ENCODE data around the gene ZNF79.

Gene ZNF79

GRCh38 chr9:127423934-127424675 lies at the start of gene ZNF79:
TSS of gene ZNF79 (plus strand) at chr9:127424382. CDS start at chr9:127424788, 406 bp downstream.
- DNase-seq (ENCODE audit: low read depth in 2 of 2, low spot score in 1 of 2) = peak; percentile 76 to 85

GRCh38 chr9:127380479-127380878 lies 43.7 kb upstream of the ZNF79 start:
- DNase-seq (ENCODE audit: low read depth in 2 of 2, low spot score in 1 of 2) = no peak

- no peak for DNase-seq (ENCODE audit: low read depth in 2 of 2, low spot score in 1 of 2)
Observed at GRCh38 chr9:127382541-127382940, 41.6 kb upstream of the ZNF79 start.

GRCh38 chr9:127384016-127384730 lies 40.0 kb upstream of the ZNF79 start:
- no peak for DNase-seq (ENCODE audit: low read depth in 2 of 2, low spot score in 1 of 2)

- DNase-seq (ENCODE audit: low read depth in 2 of 2, low spot score in 1 of 2) = no peak
Observed at GRCh38 chr9:127384901-127385300, 39.3 kb upstream of the ZNF79 start.

GRCh38 chr9:127386249-127386648 lies 37.9 kb upstream of the ZNF79 start:
- no peak for DNase-seq (ENCODE audit: low read depth in 2 of 2, low spot score in 1 of 2)

GRCh38 chr9:127386981-127387380 lies 37.2 kb upstream of the ZNF79 start:
- DNase-seq (ENCODE audit: low read depth in 2 of 2, low spot score in 1 of 2) = no peak

GRCh38 chr9:127388037-127388855 lies 35.9 kb upstream of the ZNF79 start:
- peak; percentile 66 to 73 for DNase-seq (ENCODE audit: low read depth in 2 of 2, low spot score in 1 of 2)

GRCh38 chr9:127388856-127389238 lies 35.3 kb upstream of the ZNF79 start:
- no peak for DNase-seq (ENCODE audit: low read depth in 2 of 2, low spot score in 1 of 2)

GRCh38 chr9:127389381-127390247 lies 34.6 kb upstream of the ZNF79 start:
- no peak for DNase-seq (ENCODE audit: low read depth in 2 of 2, low spot score in 1 of 2)

- DNase-seq (ENCODE audit: low read depth in 2 of 2, low spot score in 1 of 2) = no peak
Observed at GRCh38 chr9:127390248-127390545, 34.0 kb upstream of the ZNF79 start.

- DNase-seq (ENCODE audit: low read depth in 2 of 2, low spot score in 1 of 2) = no peak
Observed at GRCh38 chr9:127390563-127390962, 33.6 kb upstream of the ZNF79 start.

GRCh38 chr9:127392166-127392565 lies 32.0 kb upstream of the ZNF79 start:
- no peak for DNase-seq (ENCODE audit: low read depth in 2 of 2, low spot score in 1 of 2)

GRCh38 chr9:127392976-127393375 lies 31.2 kb upstream of the ZNF79 start:
- DNase-seq (ENCODE audit: low read depth in 2 of 2, low spot score in 1 of 2) = no peak

GRCh38 chr9:127393645-127394044 lies 30.5 kb upstream of the ZNF79 start:
- no peak for DNase-seq (ENCODE audit: low read depth in 2 of 2, low spot score in 1 of 2)

- DNase-seq (ENCODE audit: low read depth in 2 of 2, low spot score in 1 of 2) = no peak
Observed at GRCh38 chr9:127395497-127396252, 28.5 kb upstream of the ZNF79 start.

GRCh38 chr9:127396253-127396807 lies 27.9 kb upstream of the ZNF79 start:
- DNase-seq (ENCODE audit: low read depth in 2 of 2, low spot score in 1 of 2) = no peak

GRCh38 chr9:127396808-127397645 lies 27.2 kb upstream of the ZNF79 start, which contains the start of gene SLC2A8:
TSS of gene SLC2A8 (plus strand) at chr9:127397169. CDS start at chr9:127397231, 62 bp downstream.
- DNase-seq (ENCODE audit: low read depth in 2 of 2, low spot score in 1 of 2) = peak; percentile 69 to 79

Measured in stimulated activated CD8-positive, alpha-beta memory T cell treated with anti-CD3 and anti-CD28 coated beads, Interleukin-4, amount 100 ng/mL, for 1 hour (primary cell).